IMR-90 (cell line): Measurements from ENCODE around the gene SMIM5. TPM values are rescaled to one million over a fixed set of nuclear protein-coding genes. Genes with fewer than 3 reads are reported as not detected.
A peak's percentile ranks its signal among the peaks of the same experiment; 100 is the strongest.

ENCODE experiments used
- ATAC-seq: fragments of 200-7000 bp; cut with Tn5 transposase; 2 replicates; pipeline ENCODE4 v1.9.1; 2020; ENCODE audit warnings: low read depth, mild to moderate bottlenecking, moderate library complexity
- BruUV-seq: library from RNA; stranded (reverse); fragments of 400-500 nt; replicated peaks from 2 replicates; lab custom pipeline; 2021; lab: Mats Ljungman, UMichigan
- CTCF ChIA-PET: fragments of 300-600 bp; formaldehyde crosslinking; extraction: SDS; loops from one replicate; lab custom pipeline; 2021; ENCODE audit warnings: antibody characterized with exemption; lab: Yijun Ruan, JAX
- POLR2A ChIA-PET: fragments of 300-600 bp; sonication (Branson Sonifier 250); formaldehyde crosslinking; loops from one replicate; lab custom pipeline; 2022; ENCODE audit warnings: antibody characterized with exemption; ENCODE audit not compliant: unreplicated experiment; lab: Charles Lee
- DNase-seq: peaks from one replicate; pipeline ENCODE4 v3.0.0; 2013
- H2AFZ ChIP-seq: replicated peaks from 2 replicates; pipeline ENCODE3; 2013; ENCODE audit warnings: low read length, mild to moderate bottlenecking; ENCODE audit not compliant: poor library complexity
- H2AK5ac ChIP-seq: 2 replicates; pipeline ENCODE4 v1.6.1; 2013; ENCODE audit warnings: low read depth, low read length, inconsistent platforms
- H2AK9ac ChIP-seq: replicated peaks from 2 replicates; pipeline ENCODE3; 2013; ENCODE audit warnings: mild to moderate bottlenecking, low read depth, low read length, moderate library complexity; ENCODE audit not compliant: poor library complexity
- H2BK120ac ChIP-seq: 2 replicates; pipeline ENCODE4 v1.6.1; 2013; ENCODE audit warnings: low read depth, low read length, inconsistent platforms
- H2BK15ac ChIP-seq: 3 replicates; pipeline ENCODE4 v1.6.1; 2013; ENCODE audit warnings: low read depth, low read length, inconsistent platforms
- H2BK20ac ChIP-seq: 2 replicates; pipeline ENCODE4 v1.6.1; 2013; ENCODE audit warnings: low read depth, mild to moderate bottlenecking, inconsistent platforms, low read length, moderate library complexity
- H2BK5ac ChIP-seq: 2 replicates; pipeline ENCODE4 v1.6.1; 2013; ENCODE audit warnings: mild to moderate bottlenecking, low read depth, low read length, inconsistent platforms; ENCODE audit not compliant: poor library complexity, severe bottlenecking
- H3K14ac ChIP-seq: replicated peaks from 2 replicates; pipeline ENCODE4 v1.6.1; 2013; ENCODE audit warnings: low read depth, low read length, inconsistent platforms
- H3K18ac ChIP-seq: 2 replicates; pipeline ENCODE4 v1.6.1; 2013; ENCODE audit warnings: low read depth, low read length, control low read depth
- H3K23ac ChIP-seq: 2 replicates; pipeline ENCODE4 v1.6.1; 2013; ENCODE audit warnings: low read depth, low read length, inconsistent platforms
- H3K27ac ChIP-seq: 2 replicates; pipeline ENCODE4 v1.5.1; 2013; ENCODE audit warnings: mild to moderate bottlenecking, control low read depth, low read length; ENCODE audit not compliant: insufficient read depth
- H3K27me3 ChIP-seq: 2 replicates; pipeline ENCODE4 v1.6.1; 2013; ENCODE audit warnings: low read length; ENCODE audit not compliant: control insufficient read depth, insufficient read depth
- H3K36me3 ChIP-seq: 2 replicates; pipeline ENCODE4 v1.6.1; 2013; ENCODE audit warnings: low read length, mixed read lengths; ENCODE audit not compliant: control insufficient read depth, insufficient read depth
- H3K4ac ChIP-seq: 2 replicates; pipeline ENCODE4 v1.6.1; 2013; ENCODE audit warnings: low read depth, low read length, inconsistent platforms
- H3K4me1 ChIP-seq: 2 replicates; pipeline ENCODE4 v1.6.1; 2013; ENCODE audit warnings: low read length, mixed read lengths; ENCODE audit not compliant: control insufficient read depth, insufficient read depth
- H3K4me2 ChIP-seq: 2 replicates; pipeline ENCODE4 v1.6.1; 2013; ENCODE audit warnings: low read depth, mild to moderate bottlenecking, control low read depth, low read length, moderate library complexity
- H3K4me3 ChIP-seq: 2 replicates; pipeline ENCODE4 v1.5.1; 2013; ENCODE audit warnings: low read depth, mild to moderate bottlenecking, control low read depth, low read length, moderate library complexity; ENCODE audit not compliant: insufficient read depth
- H3K56ac ChIP-seq: 2 replicates; pipeline ENCODE4 v1.6.1; 2013; ENCODE audit warnings: low read length, inconsistent platforms; ENCODE audit not compliant: insufficient read depth; ENCODE audit errors: extremely low read depth
- H3K79me1 ChIP-seq, 2 experiments: 2 replicates each; pipeline ENCODE4 v1.6.1; 2013; ENCODE audit warnings: low read length in 2 of 2, inconsistent platforms in 1 of 2, low read depth in 1 of 2
- H3K9ac ChIP-seq: 2 replicates; pipeline ENCODE4 v1.6.1; 2013; ENCODE audit warnings: low read depth, low read length, control low read depth
- H3K9me1 ChIP-seq: 2 replicates; pipeline ENCODE4 v1.6.1; 2013; ENCODE audit warnings: low read length, inconsistent platforms; ENCODE audit not compliant: insufficient read depth
- H3K9me3 ChIP-seq: 2 replicates; pipeline ENCODE4 v1.6.1; 2013; ENCODE audit warnings: low read length; ENCODE audit not compliant: control insufficient read depth, insufficient read depth
- H4K20me1 ChIP-seq: 2 replicates; pipeline ENCODE4 v1.6.1; 2013; ENCODE audit warnings: low read length, inconsistent platforms; ENCODE audit not compliant: insufficient read depth
- H4K5ac ChIP-seq: 2 replicates; pipeline ENCODE4 v1.6.1; 2013; ENCODE audit warnings: mild to moderate bottlenecking, low read depth, low read length, control low read depth
- H4K8ac ChIP-seq, 2 experiments: 2 replicates each; pipeline ENCODE4 v1.6.1; 2013; ENCODE audit warnings: low read depth in 2 of 2, low read length in 2 of 2, control low read depth in 1 of 2, inconsistent platforms in 1 of 2
- H4K91ac ChIP-seq: 2 replicates; pipeline ENCODE4 v1.6.1; 2013; ENCODE audit warnings: low read depth, low read length, inconsistent platforms; ENCODE audit not compliant: insufficient read depth
- BHLHE40 ChIP-seq: fragments of 150-350 bp; IDR thresholded peaks from 2 replicates; pipeline ENCODE4 v1.6.1; 2016; ENCODE audit warnings: mild to moderate bottlenecking, low read depth, low read length
- CEBPB ChIP-seq: IDR thresholded peaks from 2 replicates; pipeline ENCODE4 v1.6.1; 2012; ENCODE audit warnings: low read depth, low read length, improper control_type of control experiment
- CHD1 ChIP-seq: IDR thresholded peaks from 2 replicates; pipeline ENCODE4 v1.6.1; 2012; ENCODE audit warnings: low read depth, low read length, improper control_type of control experiment
- FOS ChIP-seq: fragments of 150-350 bp; IDR thresholded peaks from 2 replicates; pipeline ENCODE4 v1.6.1; 2016; ENCODE audit warnings: low read depth, low read length
- MAFK ChIP-seq: IDR thresholded peaks from 2 replicates; pipeline ENCODE4 v1.6.1; 2012; ENCODE audit warnings: low read depth, low read length, improper control_type of control experiment
- MAZ ChIP-seq: IDR thresholded peaks from 2 replicates; pipeline ENCODE4 v1.6.1; 2012; ENCODE audit warnings: low read depth, mild to moderate bottlenecking, low read length, improper control_type of control experiment, moderate library complexity, borderline replicate concordance
- MXI1 ChIP-seq: IDR thresholded peaks from 2 replicates; pipeline ENCODE4 v1.6.1; 2012; ENCODE audit warnings: low read depth, mild to moderate bottlenecking, low read length, moderate library complexity, borderline replicate concordance
- NFE2L2 ChIP-seq: fragments of 150-350 bp; IDR thresholded peaks from 2 replicates; pipeline ENCODE4 v1.6.1; 2016; ENCODE audit warnings: low read depth, mild to moderate bottlenecking, low read length
- POLR2A ChIP-seq: IDR thresholded peaks from 2 replicates; pipeline ENCODE4 v1.6.1; 2012; ENCODE audit warnings: mild to moderate bottlenecking, low read depth, low read length
- RAD21 ChIP-seq: IDR thresholded peaks from 2 replicates; pipeline ENCODE4 v1.6.1; 2012; ENCODE audit warnings: low read length, improper control_type of control experiment
- RCOR1 ChIP-seq: IDR thresholded peaks from 2 replicates; pipeline ENCODE4 v1.6.1; 2012; ENCODE audit warnings: mild to moderate bottlenecking, low read length, improper control_type of control experiment; ENCODE audit not compliant: insufficient replicate concordance
- RFX5 ChIP-seq: IDR thresholded peaks from 2 replicates; pipeline ENCODE4 v1.8.0; 2012; ENCODE audit warnings: low read depth, mild to moderate bottlenecking, low read length, moderate library complexity
- SMC3 ChIP-seq: fragments of 150-350 bp; IDR thresholded peaks from 2 replicates; pipeline ENCODE4 v1.6.1; 2016; ENCODE audit warnings: low read depth, mild to moderate bottlenecking, antibody characterized with exemption, low read length, moderate library complexity
- WGBS, 2 experiments: methylation state at CpG; one replicate each; pipeline versions ENCODE4 v1.1.5 to v1.1.7; 2013; ENCODE audit warnings: missing lambda C conversion rate in 2 of 2; ENCODE audit not compliant: insufficient read length in 1 of 2; ENCODE audit errors: extremely low coverage in 2 of 2; 5-methylcytosine and 5-hydroxymethylcytosine counted together
- dilution Hi-C: fragments of 300-500 bp; cut with HindIII; formaldehyde crosslinking; loops from one replicate; pipeline ENCODE4 v1.14.3; 2018; ENCODE audit warnings: low sequenced_read_pairs; ENCODE audit not compliant: unreplicated experiment
- in situ Hi-C: fragments of 300-500 bp; cut with MboI; formaldehyde crosslinking; loops from 3 replicates; pipeline ENCODE4 v1.14.3; 2019; ENCODE audit warnings: low sequenced_read_pairs, inconsistent platforms, mixed read lengths
- intact Hi-C: fragments of 100-400 bp; cut with micrococcal nuclease; formaldehyde crosslinking; loops from 2 replicates; pipeline ENCODE4 v1.10.0; 2022
- polyA plus RNA-seq, 3 experiments: library from polyadenylated mRNA; depleted of rRNA; stranded (reverse); fragments of >200 nt; gene quantifications; 2 replicates each; pipeline ENCODE4 v1.2.3, GENCODE V29; 2012; ENCODE audit warnings: low replicate concordance in 1 of 3
- total RNA-seq: library from RNA; depleted of rRNA; stranded (reverse); fragments of >200 nt; gene quantifications from 2 replicates; pipeline ENCODE4 v1.2.3, GENCODE V29; 2012
- TF ChIP-seq, protein P1 (sequence below): fragments of 150-350 bp; IDR thresholded peaks from 2 replicates; pipeline ENCODE4 v1.6.1; 2017; ENCODE audit warnings: mild to moderate bottlenecking, antibody characterized with exemption, low read length, low read depth
- TF ChIP-seq, protein P2 (sequence below): conservative IDR thresholded peaks from 2 replicates; pipeline ENCODE4 v1.5.1; 2012; ENCODE audit warnings: mild to moderate bottlenecking, low read depth, low read length, improper control_type of control experiment

Gene SMIM5
- total and polyA plus RNA-seq, 2 of the 4 experiments (the other 2 are of a cell fraction), result not detected

DNA sequence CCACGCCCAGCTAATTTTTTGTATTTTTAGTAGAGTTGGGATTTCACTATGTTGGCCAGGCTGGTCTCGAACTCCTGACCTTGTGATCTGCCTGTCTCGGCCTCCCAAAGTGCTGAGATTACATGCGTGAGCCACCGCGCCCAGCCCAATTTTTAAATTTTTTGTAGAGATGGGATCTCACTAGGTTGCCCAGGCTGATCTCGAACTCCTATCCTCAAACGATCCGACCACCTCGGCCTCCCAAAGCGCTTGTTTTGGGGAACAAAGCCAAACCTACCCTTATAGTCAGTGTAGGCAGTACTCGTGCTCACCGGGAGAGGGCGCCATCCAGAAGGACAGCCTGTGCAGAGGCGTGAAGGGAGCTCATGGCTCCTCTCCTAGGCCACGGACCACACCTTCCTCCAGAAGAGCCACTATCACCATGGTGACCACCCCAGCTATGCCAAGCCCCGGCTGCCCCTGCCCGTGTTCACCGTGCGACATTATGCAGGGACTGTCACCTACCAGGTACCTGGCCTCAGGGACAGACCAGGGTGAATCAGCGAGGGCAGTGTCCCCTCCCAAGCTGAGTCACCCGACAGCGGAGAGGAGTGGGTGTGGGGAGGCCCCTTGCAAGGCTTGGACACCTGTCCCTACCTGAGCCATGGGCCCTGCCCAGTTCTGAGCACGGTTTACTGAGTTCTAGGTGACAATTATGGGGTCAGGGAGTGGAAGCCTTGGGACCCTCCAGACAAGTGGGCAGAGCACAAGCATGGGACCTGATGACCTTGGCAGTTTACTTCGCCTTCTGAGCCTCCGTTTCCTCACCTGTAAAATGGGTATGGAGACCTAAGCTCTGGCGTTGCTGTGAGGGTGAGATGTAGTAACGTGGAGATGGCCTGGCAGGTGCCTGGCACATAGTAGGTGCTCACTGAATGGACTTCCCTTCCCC, 31.9 kb upstream of the SMIM5 start (continued):
- TF ChIP-seq MAZ, result no peak
- TF ChIP-seq MXI1, result no peak

DNA sequence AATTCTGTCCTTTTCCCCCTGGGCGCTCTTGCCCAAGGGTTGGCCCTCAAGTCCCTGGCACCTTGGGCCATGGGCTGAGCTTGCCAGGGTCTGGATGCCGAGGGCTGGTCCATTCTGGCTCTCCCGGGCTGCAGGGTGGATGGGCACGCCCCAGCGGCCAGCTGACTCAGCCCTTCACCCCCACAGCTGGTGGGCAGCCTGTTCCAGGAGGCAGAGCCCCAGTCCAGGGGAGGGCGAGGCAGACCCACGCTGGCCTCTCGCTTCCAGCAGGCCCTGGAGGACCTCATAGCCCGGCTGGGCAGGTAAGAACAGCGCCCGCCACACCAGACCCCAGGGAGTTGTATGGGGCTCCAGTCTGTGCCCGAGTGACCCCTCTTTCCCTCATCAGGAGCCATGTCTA, 30.6 kb upstream of the SMIM5 start:
- peak overlapping the region; percentile 11 for H2AFZ ChIP-seq
- no peak overlapping the region for H2BK120ac ChIP-seq
- dilution Hi-C loops, result no loop called here
- ATAC-seq (no peak), DNase-seq (no peak)
- H3K18ac ChIP-seq, result no peak overlapping the region
- H2BK20ac ChIP-seq, result no peak overlapping the region
- no peak overlapping the region for H2BK5ac ChIP-seq
- no peak overlapping the region for H3K4ac ChIP-seq
- intact Hi-C loops, result no loop called here
- H2AK9ac ChIP-seq, result no peak overlapping the region
- 75% methylated on average over 5 of the region's 12 CpGs; no CpG with 5 or more reads in 1 of the 2 experiments for WGBS, 2 experiments
- BruUV-seq, result no TSS peak
- no peak overlapping the region for H3K9ac ChIP-seq
- no peaks in the 10 kb centered on the region for H3K9me1 ChIP-seq
- H3K4me1 ChIP-seq, result no peaks in the 10 kb centered on the region
- H3K4me3 ChIP-seq, result no peak overlapping the region
- H3K27me3 ChIP-seq, result no peaks in the 10 kb centered on the region; the same call in 1 of the 2 replicates
- no peak overlapping the region for H3K27ac ChIP-seq
- H3K4me2 ChIP-seq, result no peak overlapping the region
- H2BK15ac ChIP-seq, result no peak overlapping the region
- H3K23ac ChIP-seq, result no peak overlapping the region
- H3K36me3 ChIP-seq, result no peaks in the 10 kb centered on the region
- H4K20me1 ChIP-seq, result no peaks in the 10 kb centered on the region; the same call in 1 of the 2 replicates
- POLR2A ChIA-PET, result no interaction called here
- no peak overlapping the region for H4K8ac ChIP-seq
- H4K5ac ChIP-seq, result no peak overlapping the region
- H3K56ac ChIP-seq, result no peak overlapping the region
- H4K91ac ChIP-seq, result no peak overlapping the region
- in situ Hi-C loops, result no loop called here
- H2AK5ac ChIP-seq, result no peak overlapping the region
- H3K14ac ChIP-seq, result no peak overlapping the region
- H3K9me3 ChIP-seq, result no peaks in the 10 kb centered on the region
- CTCF ChIA-PET, result no interaction called here
- H3K79me1 ChIP-seq, result no peaks in the 10 kb centered on the region
- TF ChIP-seq, protein P1, sequence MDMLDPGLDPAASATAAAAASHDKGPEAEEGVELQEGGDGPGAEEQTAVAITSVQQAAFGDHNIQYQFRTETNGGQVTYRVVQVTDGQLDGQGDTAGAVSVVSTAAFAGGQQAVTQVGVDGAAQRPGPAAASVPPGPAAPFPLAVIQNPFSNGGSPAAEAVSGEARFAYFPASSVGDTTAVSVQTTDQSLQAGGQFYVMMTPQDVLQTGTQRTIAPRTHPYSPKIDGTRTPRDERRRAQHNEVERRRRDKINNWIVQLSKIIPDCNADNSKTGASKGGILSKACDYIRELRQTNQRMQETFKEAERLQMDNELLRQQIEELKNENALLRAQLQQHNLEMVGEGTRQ, result no peak
- no peak for TF ChIP-seq BHLHE40
- no peak for TF ChIP-seq SMC3
- no peak for TF ChIP-seq MAFK
- no peak for TF ChIP-seq MAZ
- no peak for TF ChIP-seq CEBPB
- no peak for TF ChIP-seq NFE2L2
- no peak for TF ChIP-seq MXI1
- TF ChIP-seq RFX5, result no peak
- TF ChIP-seq POLR2A, result no peak
- no peak for TF ChIP-seq CHD1
- TF ChIP-seq FOS, result no peak
- no peak for TF ChIP-seq RAD21
- TF ChIP-seq, protein P2, sequence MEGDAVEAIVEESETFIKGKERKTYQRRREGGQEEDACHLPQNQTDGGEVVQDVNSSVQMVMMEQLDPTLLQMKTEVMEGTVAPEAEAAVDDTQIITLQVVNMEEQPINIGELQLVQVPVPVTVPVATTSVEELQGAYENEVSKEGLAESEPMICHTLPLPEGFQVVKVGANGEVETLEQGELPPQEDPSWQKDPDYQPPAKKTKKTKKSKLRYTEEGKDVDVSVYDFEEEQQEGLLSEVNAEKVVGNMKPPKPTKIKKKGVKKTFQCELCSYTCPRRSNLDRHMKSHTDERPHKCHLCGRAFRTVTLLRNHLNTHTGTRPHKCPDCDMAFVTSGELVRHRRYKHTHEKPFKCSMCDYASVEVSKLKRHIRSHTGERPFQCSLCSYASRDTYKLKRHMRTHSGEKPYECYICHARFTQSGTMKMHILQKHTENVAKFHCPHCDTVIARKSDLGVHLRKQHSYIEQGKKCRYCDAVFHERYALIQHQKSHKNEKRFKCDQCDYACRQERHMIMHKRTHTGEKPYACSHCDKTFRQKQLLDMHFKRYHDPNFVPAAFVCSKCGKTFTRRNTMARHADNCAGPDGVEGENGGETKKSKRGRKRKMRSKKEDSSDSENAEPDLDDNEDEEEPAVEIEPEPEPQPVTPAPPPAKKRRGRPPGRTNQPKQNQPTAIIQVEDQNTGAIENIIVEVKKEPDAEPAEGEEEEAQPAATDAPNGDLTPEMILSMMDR, result no peak
- TF ChIP-seq RCOR1, result no peak
